OCI-LY7 (cell line): ENCODE measurements around the gene PPP2R1B. TPM values are rescaled to one million over a fixed set of nuclear protein-coding genes. Genes with fewer than 3 reads are reported as not detected.
"Not testable (repeated sequence)": the region's sequence is repeated elsewhere in the genome, so short reads cannot be mapped to it uniquely, and the experiment has no call there.

Source experiments
- BruUV-seq: library from RNA; stranded (reverse); fragments of 400-500 nt; replicated peaks from 2 replicates; lab custom pipeline; 2021; lab: Mats Ljungman, UMichigan
- CTCF ChIA-PET: fragments of 300-600 bp; sonication (Branson Sonifier 250); formaldehyde crosslinking; loops from one replicate; lab custom pipeline; 2022; ENCODE audit warnings: antibody characterized with exemption; ENCODE audit not compliant: unreplicated experiment; lab: Charles Lee
- POLR2A ChIA-PET: fragments of 300-600 bp; sonication (Branson Sonifier 250); formaldehyde crosslinking; loops from one replicate; lab custom pipeline; 2022; ENCODE audit warnings: antibody characterized with exemption; lab: Charles Lee
- DNase-seq: peaks from one replicate; pipeline ENCODE4 v3.0.0-alpha.2; 2015; ENCODE audit warnings: low spot score
- H2AFZ ChIP-seq: fragments of 200-600 bp; sonication (generic), shearing (Covaris generic); 2 replicates; pipeline ENCODE4 v1.6.1; 2014; ENCODE audit warnings: mild to moderate bottlenecking, antibody characterized with exemption, low read length, moderate library complexity
- H3K27ac ChIP-seq: fragments of 200-600 bp; sonication (generic); 2 replicates; pipeline ENCODE4 v1.5.1; 2014; ENCODE audit warnings: mixed run types, low read depth, mild to moderate bottlenecking, moderate library complexity, low read length, inconsistent platforms; ENCODE audit not compliant: poor library complexity, severe bottlenecking
- H3K36me3 ChIP-seq: fragments of 200-600 bp; sonication (generic); 2 replicates; pipeline ENCODE4 v1.6.1; 2014; ENCODE audit warnings: mild to moderate bottlenecking, antibody characterized with exemption, low read length, moderate library complexity, mixed read lengths; ENCODE audit not compliant: insufficient read depth
- H3K4me1 ChIP-seq: fragments of 200-600 bp; sonication (generic); 2 replicates; pipeline ENCODE4 v1.5.1; 2014; ENCODE audit warnings: mild to moderate bottlenecking, low read length; ENCODE audit not compliant: insufficient read depth, poor library complexity, severe bottlenecking
- H3K4me2 ChIP-seq: fragments of 200-600 bp; sonication (generic); 2 replicates; pipeline ENCODE4 v1.6.1; 2014; ENCODE audit warnings: mild to moderate bottlenecking, low read length
- H3K4me3 ChIP-seq: fragments of 200-600 bp; sonication (generic); 2 replicates; pipeline ENCODE4 v1.5.1; 2014; ENCODE audit warnings: mild to moderate bottlenecking, low read depth, low read length; ENCODE audit not compliant: poor library complexity, severe bottlenecking
- H3K79me2 ChIP-seq: fragments of 200-600 bp; sonication (generic); 2 replicates; pipeline ENCODE4 v1.6.1; 2016; ENCODE audit warnings: low read depth, mild to moderate bottlenecking, low read length, moderate library complexity, mixed read lengths; ENCODE audit not compliant: insufficient read depth
- H3K9me2 ChIP-seq: fragments of 200-600 bp; sonication (generic); 2 replicates; pipeline ENCODE4 v1.6.1; 2016; ENCODE audit warnings: mild to moderate bottlenecking, low read length, mixed read lengths; ENCODE audit not compliant: insufficient read depth
- H3K9me3 ChIP-seq: fragments of 200-600 bp; sonication (generic); 2 replicates; pipeline ENCODE4 v1.6.1; 2014; ENCODE audit warnings: mild to moderate bottlenecking, mixed run types, low read length, mixed read lengths
- H4K20me1 ChIP-seq: fragments of 200-600 bp; sonication (generic); 2 replicates; pipeline ENCODE4 v1.6.1; 2014; ENCODE audit warnings: mild to moderate bottlenecking, antibody characterized with exemption, low read length, moderate library complexity, mixed read lengths; ENCODE audit not compliant: insufficient read depth
- CTCF ChIP-seq: fragments of 200-600 bp; sonication (generic); conservative IDR thresholded peaks from 2 replicates; pipeline ENCODE4 v1.5.1; 2014; ENCODE audit warnings: mild to moderate bottlenecking, antibody characterized with exemption, low read length, moderate library complexity, mixed read lengths
- EZH2phosphoT487 ChIP-seq: fragments of 200-600 bp; sonication (generic); IDR thresholded peaks from 2 replicates; pipeline ENCODE4 v1.6.1; 2018; ENCODE audit warnings: low read depth, borderline replicate concordance, mild to moderate bottlenecking, mixed run types, antibody characterized with exemption, low read length, moderate library complexity, mixed read lengths
- intact Hi-C: fragments of 100-400 bp; cut with micrococcal nuclease; formaldehyde crosslinking; loops from one replicate; pipeline ENCODE4 v1.10.0; 2022; ENCODE audit not compliant: unreplicated experiment
- total RNA-seq, 2 experiments: library from RNA; depleted of rRNA in 1 of 2; stranded (reverse); fragments of >200 nt in 1 of 2; shearing (Covaris generic) in 1 of 2; gene quantifications; 2 replicates each; pipeline ENCODE4 v1.2.3, GENCODE V29; 2014 to 2022

Gene PPP2R1B
- total RNA-seq, 2 experiments from 2014 or later: 50.6 to 84.2 TPM

GRCh38 chr11:111785076-111785475 lies 18.9 kb upstream of the PPP2R1B start:
- intact Hi-C loops: no loop called here
- Histone ChIP-seq H2AFZ (no peak overlapping the region), H3K36me3 (peaks cover 10% of the 10 kb centered on the region; the same call in 1 of the 2 replicates), H4K20me1 (no peaks in the 10 kb centered on the region), H3K79me2 (no peaks in the 10 kb centered on the region), H3K4me3 (no peak overlapping the region), H3K9me2 (no peaks in the 10 kb centered on the region), H3K4me1 (no peaks in the 10 kb centered on the region), H3K4me2 (no peak overlapping the region), H3K9me3 (no peaks in the 10 kb centered on the region), H3K27ac (no peak overlapping the region)
- BruUV-seq: no TSS peak
- TF ChIP-seq EZH2phosphoT487 (no peak), CTCF (no peak)
- DNase-seq: no peak
- POLR2A ChIA-PET: no interaction called here
- CTCF ChIA-PET: no interaction called here

- H3K79me2 ChIP-seq, H3K36me3 ChIP-seq, POLR2A ChIA-PET, BruUV-seq, intact Hi-C loops, H3K9me3 ChIP-seq, H3K4me1 ChIP-seq, H2AFZ ChIP-seq, H4K20me1 ChIP-seq, CTCF ChIA-PET, H3K4me2 ChIP-seq, H3K4me3 ChIP-seq, H3K9me2 ChIP-seq, H3K27ac ChIP-seq, DNase-seq: not testable (repeated sequence)
Measured at GRCh38 chr11:111784311-111784710, 18.1 kb upstream of the PPP2R1B start.

- intact Hi-C loops: no loop called here
- H3K4me3 ChIP-seq: no peak overlapping the region
- ChIA-PET CTCF (no interaction called here), POLR2A (interaction anchor here (0.5 to 1.9 kb wide), 7 partner anchors 10 to 90 kb away, joined by 3 to 4 read pairs (median 3); no protein-coding TSS in a partner anchor)
- H3K27ac ChIP-seq: no peak overlapping the region
- H3K36me3 ChIP-seq: peaks cover 10% of the 10 kb centered on the region; the same call in 1 of the 2 replicates
- no peak overlapping the region for H2AFZ ChIP-seq
- no peaks in the 10 kb centered on the region for H3K9me3 ChIP-seq
- no TSS peak for BruUV-seq
- no peak for DNase-seq
- peaks cover 7% of the 10 kb centered on the region for H3K4me1 ChIP-seq
- TF ChIP-seq EZH2phosphoT487 (no peak), CTCF (no peak)
- H3K79me2 ChIP-seq: no peaks in the 10 kb centered on the region
- H4K20me1 ChIP-seq: no peaks in the 10 kb centered on the region
- no peak overlapping the region for H3K4me2 ChIP-seq
- no peaks in the 10 kb centered on the region for H3K9me2 ChIP-seq
Measured at GRCh38 chr11:111782109-111782741, 16.0 kb upstream of the PPP2R1B start.
